GM12878 (cell line): Measurements from ENCODE around the gene CALN1. TPM values are rescaled to one million over a fixed set of nuclear protein-coding genes. Genes with fewer than 3 reads are reported as not detected.

Source experiments
- ATAC-seq: fragments of 200-7000 bp; cut with Tn5 transposase; 3 replicates; pipeline ENCODE4 v1.9.1; 2020; ENCODE audit warnings: mild to moderate bottlenecking, moderate library complexity
- BruUV-seq: library from RNA; stranded (reverse); fragments of 400-500 nt; replicated peaks from 2 replicates; lab custom pipeline; 2021; lab: Mats Ljungman, UMichigan
- CTCF ChIA-PET: fragments of 300-600 bp; sonication (Branson Sonifier 250); formaldehyde crosslinking; extraction: SDS; loops from one replicate; lab custom pipeline; 2021; ENCODE audit warnings: inconsistent platforms; lab: Yijun Ruan, JAX
- POLR2A ChIA-PET: fragments of 350-600 bp; formaldehyde crosslinking; extraction: SDS; loops from one replicate; lab custom pipeline; 2021; ENCODE audit warnings: inconsistent platforms; lab: Charles Lee
- RAD21 ChIA-PET: fragments of 300-600 bp; sonication (Branson Sonifier 250); formaldehyde crosslinking; loops from one replicate; lab custom pipeline; 2023; ENCODE audit warnings: antibody characterized with exemption; ENCODE audit not compliant: unreplicated experiment; lab: Charles Lee
- SMC1A ChIA-PET: fragments of 300-600 bp; sonication (Branson Sonifier 250); formaldehyde crosslinking; loops from one replicate; lab custom pipeline; 2023; ENCODE audit not compliant: unreplicated experiment, uncharacterized antibody; lab: Charles Lee
- DNase-seq: peaks from one replicate; pipeline ENCODE4 v3.0.0-alpha.2; 2011; ENCODE audit warnings: low read depth, low spot score
- FAIRE-seq: peaks from 3 replicates; lab custom pipeline; 2011; peaks lifted over from hg19 to GRCh38; lab: Jason Lieb, UNC
- H2AFZ ChIP-seq: 2 replicates; pipeline ENCODE4 v1.6.0; 2011; ENCODE audit warnings: low read depth, low read length, control low read depth; ENCODE audit not compliant: control insufficient read depth
- H3K27ac ChIP-seq: 2 replicates; pipeline ENCODE4 v1.5.1; 2011; ENCODE audit warnings: control low read depth; ENCODE audit not compliant: control insufficient read depth, insufficient read depth
- H3K27me3 ChIP-seq, 2 experiments: replicated peaks in 1 of 2; 2 replicates each; pipeline versions ENCODE4 v1.6.0 to v1.6.1; 2011; ENCODE audit warnings: low read length in 1 of 2; ENCODE audit not compliant: control insufficient read depth in 2 of 2, insufficient read depth in 2 of 2
- H3K36me3 ChIP-seq, 2 experiments: 2 replicates each; pipeline ENCODE4 v1.5.1; 2011; ENCODE audit warnings: low read length in 1 of 2; ENCODE audit not compliant: control insufficient read depth in 2 of 2, insufficient read depth in 2 of 2
- H3K4me1 ChIP-seq: 2 replicates; pipeline ENCODE4 v1.6.1; 2011; ENCODE audit warnings: mild to moderate bottlenecking, low read length, moderate library complexity, mixed read lengths; ENCODE audit not compliant: control insufficient read depth, insufficient read depth
- H3K4me2 ChIP-seq: 2 replicates; pipeline ENCODE4 v1.6.0; 2011; ENCODE audit warnings: control low read depth; ENCODE audit not compliant: control insufficient read depth, insufficient read depth
- H3K4me3 ChIP-seq: fragments of 200-600 bp; sonication (generic); 2 replicates; pipeline ENCODE4 v1.5.1; 2016
- H3K79me2 ChIP-seq: 2 replicates; pipeline ENCODE4 v1.6.0; 2011; ENCODE audit warnings: low read length; ENCODE audit not compliant: control insufficient read depth, insufficient read depth
- H3K9ac ChIP-seq: 2 replicates; pipeline ENCODE4 v1.8.0; 2011; ENCODE audit warnings: low read length, control low read depth, mixed read lengths; ENCODE audit not compliant: control insufficient read depth, insufficient read depth
- H3K9me3 ChIP-seq: replicated peaks from 3 replicates; pipeline ENCODE4 v1.5.1; 2011; ENCODE audit warnings: mild to moderate bottlenecking, low read length; ENCODE audit not compliant: control insufficient read depth, insufficient read depth
- H4K20me1 ChIP-seq: 2 replicates; pipeline ENCODE4 v1.6.0; 2011; ENCODE audit not compliant: control insufficient read depth, insufficient read depth
- CBX5 ChIP-seq: sonication (generic); IDR thresholded peaks from 2 replicates; pipeline ENCODE4 v1.6.1; 2016; ENCODE audit warnings: low read depth, moderate library complexity, mild to moderate bottlenecking, inconsistent platforms
- NBN ChIP-seq: fragments of 450-650 bp; IDR thresholded peaks from 2 replicates; pipeline ENCODE4 v1.6.1; 2016
- NR2F1 ChIP-seq: fragments of 450-650 bp; conservative IDR thresholded peaks from 2 replicates; pipeline ENCODE4 v1.6.1; 2017; ENCODE audit warnings: mild to moderate bottlenecking
- RAD21 ChIP-seq: IDR thresholded peaks from 2 replicates; pipeline ENCODE4 v1.6.1; 2011; ENCODE audit warnings: mild to moderate bottlenecking, low read depth, low read length, moderate library complexity; ENCODE audit not compliant: insufficient read depth
- SMC3 ChIP-seq: IDR thresholded peaks from 2 replicates; pipeline ENCODE4 v1.6.1; 2011; ENCODE audit warnings: low read length, improper control_type of control experiment, borderline replicate concordance
- WGBS: methylation state at CpG from one replicate; pipeline ENCODE4 v1.1.6; 2016; ENCODE audit warnings: low lambda C conversion rate; ENCODE audit not compliant: insufficient replicate concordance, insufficient coverage; ENCODE audit errors: missing lambda C conversion rate; 5-methylcytosine and 5-hydroxymethylcytosine counted together
- in situ Hi-C: fragments of 300-500 bp; cut with MboI; formaldehyde crosslinking; loops from 9 replicates; pipeline ENCODE4 v1.14.3; 2018; ENCODE audit warnings: mixed read lengths
- intact Hi-C: fragments of 100-400 bp; cut with micrococcal nuclease; formaldehyde crosslinking; loops from one replicate; pipeline ENCODE4 v1.14.2; 2022; ENCODE audit not compliant: unreplicated experiment
- polyA plus RNA-seq, 11 experiments: library from polyadenylated mRNA; depleted of rRNA in 4 of 11; unstranded in 6 of 11; stranded (reverse) in 5 of 11; fragments of >200 nt; fragmentation: Nextera tagmentation in 4 of 11; fragmentation: Illumina TruSeq in 1 of 11; extraction: Ambion mirVana in 4 of 11; extraction: Trizol in 1 of 11; gene quantifications; 1 replicate in 1 of 11; 2 replicates in 10 of 11; pipeline versions ENCODE4 v1.2.1 to v1.2.3, GENCODE V29; 2011 to 2016; ENCODE audit warnings: inconsistent platforms in 2 of 11, missing spikeins in 2 of 11, low read depth in 1 of 11
- total RNA-seq, 4 experiments: library from RNA; depleted of rRNA in 3 of 4; stranded (reverse); fragments of >200 nt in 3 of 4; fragmentation: Illumina TruSeq in 1 of 4; extraction: Trizol in 1 of 4; gene quantifications; 2 replicates each; pipeline versions ENCODE4 v1.2.1 to v1.2.3, GENCODE V29; 2013 to 2021
- TF ChIP-seq, protein P1 (sequence below), 3 experiments: IDR thresholded peaks in 2 of 3; conservative IDR thresholded peaks in 1 of 3; 2 replicates each; pipeline ENCODE4 v1.5.1; 2011; ENCODE audit warnings: low read depth in 3 of 3, low read length in 3 of 3, mild to moderate bottlenecking in 3 of 3, control low read depth in 2 of 3, moderate library complexity in 2 of 3, inconsistent platforms in 1 of 3, mixed read lengths in 1 of 3; ENCODE audit not compliant: control insufficient read depth in 2 of 3, insufficient read depth in 1 of 3; ENCODE audit errors: extremely low read depth in 1 of 3

Gene CALN1
- total and polyA plus RNA-seq, 10 of the 15 experiments (the other 5 are each of a cell fraction or from before 2014, with no cell fraction given): 0.48 to 15.3 (median 1.6) TPM

GRCh38 chr7:71752171-71752935 lies 659.8 kb downstream of the CALN1 start:
- Histone ChIP-seq H3K79me2 (no peaks in the 10 kb centered on the region), H3K4me2 (no peak overlapping the region), H3K27ac (no peak overlapping the region), H2AFZ (no peak overlapping the region), H4K20me1 (no peaks in the 10 kb centered on the region), H3K4me1 (no peaks in the 10 kb centered on the region), H3K9ac (no peak overlapping the region), H3K27me3 (no peaks in the 10 kb centered on the region), H3K36me3 (no peaks in the 10 kb centered on the region), H3K4me3 (no peak overlapping the region), H3K9me3 (no peaks in the 10 kb centered on the region; the same call in 2 of the 3 replicates)
- ChIA-PET RAD21 (no interaction called here), CTCF (interaction anchor here (1.0 to 1.9 kb wide), 4 partner anchors 15 to 1034 kb away, joined by 3 to 7 read pairs (median 4); no protein-coding TSS in a partner anchor), POLR2A (no interaction called here), SMC1A (interaction anchor here (2.0 kb wide), 1 partner anchor 1034 kb away, joined by 7 read pairs; no protein-coding TSS in a partner anchor)
- BruUV-seq: no TSS peak
- in situ Hi-C loops: no loop called here
- DNase-seq: no peak
- ATAC-seq: peak; percentile 81
- TF ChIP-seq RAD21 (peak; percentile 44), NBN (no peak), SMC3 (peak; percentile 22; the same call in 1 of the 2 replicates), CBX5 (no peak), NR2F1 (no peak)
- TF ChIP-seq, protein P1, sequence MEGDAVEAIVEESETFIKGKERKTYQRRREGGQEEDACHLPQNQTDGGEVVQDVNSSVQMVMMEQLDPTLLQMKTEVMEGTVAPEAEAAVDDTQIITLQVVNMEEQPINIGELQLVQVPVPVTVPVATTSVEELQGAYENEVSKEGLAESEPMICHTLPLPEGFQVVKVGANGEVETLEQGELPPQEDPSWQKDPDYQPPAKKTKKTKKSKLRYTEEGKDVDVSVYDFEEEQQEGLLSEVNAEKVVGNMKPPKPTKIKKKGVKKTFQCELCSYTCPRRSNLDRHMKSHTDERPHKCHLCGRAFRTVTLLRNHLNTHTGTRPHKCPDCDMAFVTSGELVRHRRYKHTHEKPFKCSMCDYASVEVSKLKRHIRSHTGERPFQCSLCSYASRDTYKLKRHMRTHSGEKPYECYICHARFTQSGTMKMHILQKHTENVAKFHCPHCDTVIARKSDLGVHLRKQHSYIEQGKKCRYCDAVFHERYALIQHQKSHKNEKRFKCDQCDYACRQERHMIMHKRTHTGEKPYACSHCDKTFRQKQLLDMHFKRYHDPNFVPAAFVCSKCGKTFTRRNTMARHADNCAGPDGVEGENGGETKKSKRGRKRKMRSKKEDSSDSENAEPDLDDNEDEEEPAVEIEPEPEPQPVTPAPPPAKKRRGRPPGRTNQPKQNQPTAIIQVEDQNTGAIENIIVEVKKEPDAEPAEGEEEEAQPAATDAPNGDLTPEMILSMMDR (IDR thresholded peaks at IDR 0.05 in 2 of 3, conservative IDR thresholded peaks at IDR 0.05 in 1 of 3; ENCODE audit: control insufficient read depth in 2 of 3, extremely low read depth in 1 of 3, insufficient read depth in 1 of 3, low read depth in 3 of 3, low read length in 3 of 3): peak in 2 of 3 experiments; percentile 8 to 33; a peak in 1 of 6 replicates
- intact Hi-C loops: no loop called here
- 39% methylated on average over 37 of the region's 43 CpGs for WGBS
- no peak for FAIRE-seq
